ENCODE measurements around the gene WDR7. TPM values are rescaled to one million over a fixed set of nuclear protein-coding genes. Genes with fewer than 3 reads are reported as not detected.

The WDR7 gene
- total RNA-seq, 1 donor from 2014 or later = 16.9 TPM

GRCh38 chr18:56903686-56904085 is 252.5 kb downstream of the WDR7 start:
- Mint-ChIP-seq H3K4me1 (ENCODE audit: unreplicated experiment) (no peaks in the 10 kb centered on the region), H3K4me3 (no peak overlapping the region), H3K27me3 (no peaks in the 10 kb centered on the region), H3K36me3 (no peaks in the 10 kb centered on the region), H3K27ac (no peak overlapping the region), H3K9me3 (no peaks in the 10 kb centered on the region)
- no peak for DNase-seq (ENCODE audit: extremely low spot score, unreplicated experiment)
- TF ChIP-seq, protein P1, sequence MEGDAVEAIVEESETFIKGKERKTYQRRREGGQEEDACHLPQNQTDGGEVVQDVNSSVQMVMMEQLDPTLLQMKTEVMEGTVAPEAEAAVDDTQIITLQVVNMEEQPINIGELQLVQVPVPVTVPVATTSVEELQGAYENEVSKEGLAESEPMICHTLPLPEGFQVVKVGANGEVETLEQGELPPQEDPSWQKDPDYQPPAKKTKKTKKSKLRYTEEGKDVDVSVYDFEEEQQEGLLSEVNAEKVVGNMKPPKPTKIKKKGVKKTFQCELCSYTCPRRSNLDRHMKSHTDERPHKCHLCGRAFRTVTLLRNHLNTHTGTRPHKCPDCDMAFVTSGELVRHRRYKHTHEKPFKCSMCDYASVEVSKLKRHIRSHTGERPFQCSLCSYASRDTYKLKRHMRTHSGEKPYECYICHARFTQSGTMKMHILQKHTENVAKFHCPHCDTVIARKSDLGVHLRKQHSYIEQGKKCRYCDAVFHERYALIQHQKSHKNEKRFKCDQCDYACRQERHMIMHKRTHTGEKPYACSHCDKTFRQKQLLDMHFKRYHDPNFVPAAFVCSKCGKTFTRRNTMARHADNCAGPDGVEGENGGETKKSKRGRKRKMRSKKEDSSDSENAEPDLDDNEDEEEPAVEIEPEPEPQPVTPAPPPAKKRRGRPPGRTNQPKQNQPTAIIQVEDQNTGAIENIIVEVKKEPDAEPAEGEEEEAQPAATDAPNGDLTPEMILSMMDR (conservative IDR thresholded peaks at IDR 0.05) = no peak

GRCh38 chr18:56907771-56908170 is 256.6 kb downstream of the WDR7 start:
- no peak overlapping the region for H3K4me3 Mint-ChIP-seq
- H3K4me1 Mint-ChIP-seq (ENCODE audit: unreplicated experiment) = no peaks in the 10 kb centered on the region
- H3K27me3 Mint-ChIP-seq = no peaks in the 10 kb centered on the region
- DNase-seq (ENCODE audit: extremely low spot score, unreplicated experiment) = no peak
- H3K9me3 Mint-ChIP-seq = no peaks in the 10 kb centered on the region
- TF ChIP-seq, protein P1 (conservative IDR thresholded peaks at IDR 0.05) = no peak
- H3K27ac Mint-ChIP-seq = no peak overlapping the region
- H3K36me3 Mint-ChIP-seq = no peaks in the 10 kb centered on the region

DNA sequence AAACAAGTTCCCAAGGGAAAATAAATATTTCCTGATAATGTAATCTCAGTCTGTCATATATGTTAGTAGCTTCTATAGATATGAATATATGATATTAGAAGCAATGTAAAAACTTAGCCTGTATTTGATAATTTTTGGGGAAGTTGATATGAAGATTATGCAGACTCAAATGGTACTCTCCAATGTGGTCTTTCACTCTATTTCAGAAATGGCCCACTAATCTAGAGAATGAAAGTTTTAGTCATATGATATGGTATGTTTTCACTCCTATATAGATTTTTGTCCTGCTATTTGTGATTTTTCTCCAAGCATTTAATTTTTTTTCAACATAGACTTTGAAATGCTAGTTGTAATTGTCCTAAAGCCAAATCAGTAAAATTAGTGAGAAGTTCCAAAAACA is 259.1 kb downstream of the WDR7 start:
- DNase-seq (ENCODE audit: extremely low spot score, unreplicated experiment) = no peak
- no peaks in the 10 kb centered on the region for H3K27me3 Mint-ChIP-seq
- no peak overlapping the region for H3K27ac Mint-ChIP-seq
- no peaks in the 10 kb centered on the region for H3K4me1 Mint-ChIP-seq (ENCODE audit: unreplicated experiment)
- no peaks in the 10 kb centered on the region for H3K9me3 Mint-ChIP-seq
- TF ChIP-seq, protein P1 (conservative IDR thresholded peaks at IDR 0.05) = no peak
- H3K36me3 Mint-ChIP-seq = no peaks in the 10 kb centered on the region
- no peak overlapping the region for H3K4me3 Mint-ChIP-seq

DNA sequence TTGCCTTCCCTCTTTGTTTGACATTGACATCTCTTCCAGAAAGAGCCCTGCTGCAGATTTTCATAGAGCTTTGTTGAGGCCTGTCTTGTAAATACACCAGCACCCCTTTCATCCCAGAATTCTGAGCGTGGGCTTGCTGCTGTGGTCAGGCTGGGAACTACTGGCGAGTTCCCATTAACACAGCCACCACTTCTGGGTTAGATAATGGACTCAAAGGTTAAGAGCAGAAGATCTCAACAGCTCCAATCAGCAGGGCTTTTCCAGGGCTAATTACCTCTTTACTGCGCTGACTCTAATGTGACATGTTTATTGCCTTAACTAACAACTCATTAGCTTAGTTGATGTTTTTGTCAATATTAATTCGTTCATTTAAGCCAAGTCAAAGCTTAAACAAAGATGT is 259.8 kb downstream of the WDR7 start:
- TF ChIP-seq, protein P1 (conservative IDR thresholded peaks at IDR 0.05) = no peak
- no peak for DNase-seq (ENCODE audit: extremely low spot score, unreplicated experiment)
- Mint-ChIP-seq H3K36me3 (no peaks in the 10 kb centered on the region), H3K27ac (no peak overlapping the region), H3K27me3 (no peaks in the 10 kb centered on the region), H3K9me3 (no peaks in the 10 kb centered on the region), H3K4me3 (no peak overlapping the region), H3K4me1 (ENCODE audit: unreplicated experiment) (no peaks in the 10 kb centered on the region)

- no peaks in the 10 kb centered on the region for H3K36me3 Mint-ChIP-seq
- H3K4me3 Mint-ChIP-seq = no peak overlapping the region
- TF ChIP-seq, protein P1 (conservative IDR thresholded peaks at IDR 0.05) = no peak
- no peak overlapping the region for H3K27ac Mint-ChIP-seq
- H3K9me3 Mint-ChIP-seq = no peaks in the 10 kb centered on the region
- DNase-seq (ENCODE audit: extremely low spot score, unreplicated experiment) = no peak
- H3K4me1 Mint-ChIP-seq (ENCODE audit: unreplicated experiment) = no peaks in the 10 kb centered on the region
- no peaks in the 10 kb centered on the region for H3K27me3 Mint-ChIP-seq
These were observed 262.8 kb downstream of the WDR7 start for GRCh38 chr18:56913941-56914340.

DNA sequence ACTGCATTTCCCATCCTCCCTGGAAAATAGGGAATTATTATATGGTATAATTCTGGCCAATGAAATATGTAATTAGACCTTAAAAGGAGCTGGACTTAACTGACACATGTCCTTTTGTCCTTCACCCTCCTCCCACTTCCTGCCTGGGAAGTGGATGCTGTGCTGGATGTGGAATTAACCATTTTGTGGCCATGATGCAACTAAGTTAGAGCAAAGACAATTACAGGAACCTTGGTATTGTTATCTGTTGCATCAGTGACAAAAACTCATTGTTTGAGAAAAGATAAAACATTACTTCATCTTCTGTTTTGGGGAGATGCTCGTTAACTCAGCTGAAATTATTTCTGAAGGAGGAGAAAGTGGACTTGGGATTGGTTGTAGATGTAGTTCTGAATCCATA is 268.0 kb downstream of the WDR7 start:
- TF ChIP-seq, protein P1 (conservative IDR thresholded peaks at IDR 0.05) = no peak
- Mint-ChIP-seq H3K9me3 (no peaks in the 10 kb centered on the region), H3K27ac (no peak overlapping the region), H3K4me1 (ENCODE audit: unreplicated experiment) (no peaks in the 10 kb centered on the region), H3K36me3 (no peaks in the 10 kb centered on the region), H3K4me3 (no peak overlapping the region), H3K27me3 (no peaks in the 10 kb centered on the region)
- no peak for DNase-seq (ENCODE audit: extremely low spot score, unreplicated experiment)
